GM19023 (cell line): Measurements from ENCODE around the gene PAK5.
"Not testable (repeated sequence)": the region's sequence is repeated elsewhere in the genome, so short reads cannot be mapped to it uniquely, and the experiment has no call there.

Source experiments
- ATAC-seq: cut with Tn5 transposase; IDR thresholded peaks from one replicate; pipeline ENCODE4 v1.9.1; 2021; ENCODE audit warnings: mild to moderate bottlenecking, moderate library complexity; ENCODE audit not compliant: unreplicated experiment

The PAK5 gene

GRCh38 chr20:9686455-9686854 is 152.4 kb downstream of the PAK5 start:
- ATAC-seq = no peak

GRCh38 chr20:9686001-9686400 is 152.9 kb downstream of the PAK5 start:
- ATAC-seq = no peak

GRCh38 chr20:9685011-9685410 is 153.9 kb downstream of the PAK5 start:
- ATAC-seq = no peak

GRCh38 chr20:9677100-9677623 is 161.7 kb downstream of the PAK5 start:
- no peak for ATAC-seq

- no peak for ATAC-seq
These were observed 165.9 kb downstream of the PAK5 start for GRCh38 chr20:9672981-9673380.

- ATAC-seq = no peak
These were observed 166.8 kb downstream of the PAK5 start for GRCh38 chr20:9672027-9672426.

- no peak for ATAC-seq
These were observed 170.5 kb downstream of the PAK5 start for GRCh38 chr20:9668381-9668780.

GRCh38 chr20:9663423-9663822 is 175.5 kb downstream of the PAK5 start:
- no peak for ATAC-seq

GRCh38 chr20:9660236-9660868 is 178.5 kb downstream of the PAK5 start:
- no peak for ATAC-seq

- ATAC-seq = no peak
These were observed 191.1 kb downstream of the PAK5 start for GRCh38 chr20:9647741-9648140.

- ATAC-seq = no peak
These were observed 192.5 kb downstream of the PAK5 start for GRCh38 chr20:9646375-9646774.

- ATAC-seq = no peak
These were observed 196.0 kb downstream of the PAK5 start for GRCh38 chr20:9642882-9643281.

GRCh38 chr20:9641499-9642000 is 197.3 kb downstream of the PAK5 start:
- not testable (repeated sequence) for ATAC-seq

- no peak for ATAC-seq
These were observed 201.0 kb downstream of the PAK5 start for GRCh38 chr20:9637889-9638288.

- ATAC-seq = no peak
These were observed 203.1 kb downstream of the PAK5 start for GRCh38 chr20:9635750-9636149.

GRCh38 chr20:9634327-9634726 is 204.5 kb downstream of the PAK5 start:
- no peak for ATAC-seq

GRCh38 chr20:9632991-9633390 is 205.9 kb downstream of the PAK5 start:
- ATAC-seq = no peak

GRCh38 chr20:9632265-9632664 is 206.6 kb downstream of the PAK5 start:
- no peak for ATAC-seq

GRCh38 chr20:9630554-9630953 is 208.3 kb downstream of the PAK5 start:
- ATAC-seq = no peak

- no peak for ATAC-seq
These were observed 209.0 kb downstream of the PAK5 start for GRCh38 chr20:9629831-9630230.

GRCh38 chr20:9628589-9628988 is 210.3 kb downstream of the PAK5 start:
- no peak for ATAC-seq

GRCh38 chr20:9628141-9628540 is 210.7 kb downstream of the PAK5 start:
- ATAC-seq = no peak

GRCh38 chr20:9627219-9627618 is 211.7 kb downstream of the PAK5 start:
- ATAC-seq = no peak
